Chondrocyte (in vitro differentiated cells): ENCODE measurements around the gene AKAP8. TPM values are rescaled to one million over a fixed set of nuclear protein-coding genes. Genes with fewer than 3 reads are reported as not detected.

Source experiments
- DNase-seq: peaks from one replicate; pipeline ENCODE4 v3.0.0; 2021; ENCODE audit warnings: mixed read lengths, low spot score
- H3K27ac Mint-ChIP-seq: one replicate; pipeline ENCODE4 v1.8.0; 2021; ENCODE audit warnings: mild to moderate bottlenecking, moderate library complexity, mixed read lengths; ENCODE audit not compliant: unreplicated experiment
- H3K27me3 Mint-ChIP-seq: 2 replicates; pipeline ENCODE4 v1.8.0; 2021; ENCODE audit warnings: low read depth, mixed read lengths
- H3K36me3 Mint-ChIP-seq: 2 replicates; pipeline ENCODE4 v1.8.0; 2021; ENCODE audit warnings: low read depth, mixed read lengths
- H3K4me1 Mint-ChIP-seq: 2 replicates; pipeline ENCODE4 v1.8.0; 2021; ENCODE audit warnings: low read depth, mild to moderate bottlenecking, mixed read lengths
- H3K4me3 Mint-ChIP-seq: one replicate; pipeline ENCODE4 v1.8.0; 2021; ENCODE audit warnings: mild to moderate bottlenecking, moderate library complexity, mixed read lengths; ENCODE audit not compliant: unreplicated experiment
- H3K9me3 Mint-ChIP-seq: 2 replicates; pipeline ENCODE4 v1.8.0; 2021; ENCODE audit warnings: low read depth, mixed read lengths
- total RNA-seq: library from RNA; stranded (reverse); gene quantifications from 3 replicates; pipeline ENCODE4 v1.2.1, GENCODE V29; 2021
- TF ChIP-seq, protein P1 (sequence below): fragments of 200-600 bp; sonication (generic); IDR thresholded peaks from 2 replicates; pipeline ENCODE4 v1.5.0; 2021; ENCODE audit warnings: antibody characterized with exemption, mild to moderate bottlenecking, moderate library complexity

Gene AKAP8
- total RNA-seq, 1 donor from 2014 or later = 23.5 TPM

- peaks cover 59% of the 10 kb centered on the region for H3K4me1 Mint-ChIP-seq
- peak overlapping the region; percentile 95 for H3K4me3 Mint-ChIP-seq
- peaks cover 1% of the 10 kb centered on the region for H3K36me3 Mint-ChIP-seq
- H3K27me3 Mint-ChIP-seq = no peaks in the 10 kb centered on the region
- no peaks in the 10 kb centered on the region for H3K9me3 Mint-ChIP-seq
- TF ChIP-seq, protein P1, sequence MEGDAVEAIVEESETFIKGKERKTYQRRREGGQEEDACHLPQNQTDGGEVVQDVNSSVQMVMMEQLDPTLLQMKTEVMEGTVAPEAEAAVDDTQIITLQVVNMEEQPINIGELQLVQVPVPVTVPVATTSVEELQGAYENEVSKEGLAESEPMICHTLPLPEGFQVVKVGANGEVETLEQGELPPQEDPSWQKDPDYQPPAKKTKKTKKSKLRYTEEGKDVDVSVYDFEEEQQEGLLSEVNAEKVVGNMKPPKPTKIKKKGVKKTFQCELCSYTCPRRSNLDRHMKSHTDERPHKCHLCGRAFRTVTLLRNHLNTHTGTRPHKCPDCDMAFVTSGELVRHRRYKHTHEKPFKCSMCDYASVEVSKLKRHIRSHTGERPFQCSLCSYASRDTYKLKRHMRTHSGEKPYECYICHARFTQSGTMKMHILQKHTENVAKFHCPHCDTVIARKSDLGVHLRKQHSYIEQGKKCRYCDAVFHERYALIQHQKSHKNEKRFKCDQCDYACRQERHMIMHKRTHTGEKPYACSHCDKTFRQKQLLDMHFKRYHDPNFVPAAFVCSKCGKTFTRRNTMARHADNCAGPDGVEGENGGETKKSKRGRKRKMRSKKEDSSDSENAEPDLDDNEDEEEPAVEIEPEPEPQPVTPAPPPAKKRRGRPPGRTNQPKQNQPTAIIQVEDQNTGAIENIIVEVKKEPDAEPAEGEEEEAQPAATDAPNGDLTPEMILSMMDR = no peak
- no peak for DNase-seq
- peak overlapping the region; percentile 99 for H3K27ac Mint-ChIP-seq
These were observed 48.7 kb downstream of the AKAP8 start for GRCh38 chr19:15330801-15331418.

- DNase-seq = peak; percentile 18
- Mint-ChIP-seq H3K4me1 (peaks cover 78% of the 10 kb centered on the region), H3K36me3 (peaks cover 1% of the 10 kb centered on the region), H3K4me3 (no peak overlapping the region), H3K27ac (peak overlapping the region; percentile 59), H3K27me3 (no peaks in the 10 kb centered on the region), H3K9me3 (no peaks in the 10 kb centered on the region)
- TF ChIP-seq, protein P1 = no peak
These were observed 51.3 kb downstream of the AKAP8 start for GRCh38 chr19:15328312-15328711.

- TF ChIP-seq, protein P1 = no peak
- Mint-ChIP-seq H3K27ac (peak overlapping the region; percentile 74), H3K4me1 (peaks cover 90% of the 10 kb centered on the region), H3K27me3 (no peaks in the 10 kb centered on the region), H3K4me3 (no peak overlapping the region), H3K36me3 (no peaks in the 10 kb centered on the region), H3K9me3 (no peaks in the 10 kb centered on the region)
- DNase-seq = peak; percentile 39
These were observed 54.6 kb downstream of the AKAP8 start for GRCh38 chr19:15324791-15325519.

GRCh38 chr19:15323496-15324235 is 55.9 kb downstream of the AKAP8 start:
- TF ChIP-seq, protein P1 = no peak
- Mint-ChIP-seq H3K36me3 (no peaks in the 10 kb centered on the region), H3K27ac (peak overlapping the region; percentile 74), H3K4me1 (peaks cover 90% of the 10 kb centered on the region), H3K27me3 (no peaks in the 10 kb centered on the region), H3K9me3 (no peaks in the 10 kb centered on the region), H3K4me3 (no peak overlapping the region)
- peak; percentile 61 for DNase-seq

DNA sequence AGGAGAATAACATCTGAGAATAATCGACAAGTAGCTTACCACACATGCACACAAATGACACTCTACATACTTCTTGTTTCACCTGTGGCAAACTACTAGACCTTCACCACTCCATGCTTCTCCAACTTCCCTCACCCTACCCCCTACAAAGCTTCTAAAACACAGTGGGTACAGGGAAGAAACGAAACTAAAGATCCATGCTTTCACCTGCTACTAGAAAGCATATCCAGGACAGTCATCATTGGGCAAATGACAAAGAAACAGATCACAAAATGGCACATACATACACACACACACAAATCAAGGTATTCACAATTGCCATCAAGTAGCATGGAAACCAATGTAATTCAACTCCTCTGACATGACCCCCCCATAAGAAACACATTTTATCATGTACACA is 57.8 kb downstream of the AKAP8 start:
- TF ChIP-seq, protein P1 = no peak
- DNase-seq = no peak
- H3K27me3 Mint-ChIP-seq = no peaks in the 10 kb centered on the region
- peak overlapping the region; percentile 84 for H3K27ac Mint-ChIP-seq
- H3K9me3 Mint-ChIP-seq = no peaks in the 10 kb centered on the region
- no peak overlapping the region for H3K4me3 Mint-ChIP-seq
- peaks cover 93% of the 10 kb centered on the region for H3K4me1 Mint-ChIP-seq
- no peaks in the 10 kb centered on the region for H3K36me3 Mint-ChIP-seq
